Measurements from ENCODE around the gene RNF146.
A peak's percentile ranks its signal among the peaks of the same experiment; 100 is the strongest.

Gene RNF146

DNA sequence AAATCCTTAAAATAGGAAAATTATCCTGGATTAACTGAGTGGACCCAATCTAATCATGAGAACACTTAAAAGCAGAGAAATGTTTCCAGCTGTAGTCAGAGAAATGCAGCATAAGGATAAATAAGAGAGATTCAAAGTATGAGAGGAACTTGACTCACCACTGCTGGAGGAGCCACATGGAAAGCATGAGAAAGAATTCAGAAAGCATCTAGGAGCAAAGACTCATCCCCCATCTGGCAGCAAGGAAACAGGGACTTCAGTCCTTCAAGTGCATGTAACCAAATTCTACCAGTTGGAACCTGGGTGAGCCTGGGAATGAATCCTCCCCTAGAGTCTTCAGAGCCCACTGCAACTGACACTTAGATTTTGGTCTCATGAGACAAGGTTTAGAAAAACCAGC lies 33.7 kb downstream of the RNF146 start:
- H3K27ac ChIP-seq: no peak overlapping the region
- TF ChIP-seq ZFX (IDR thresholded peaks at IDR 0.05): no peak
- TF ChIP-seq, protein P1, sequence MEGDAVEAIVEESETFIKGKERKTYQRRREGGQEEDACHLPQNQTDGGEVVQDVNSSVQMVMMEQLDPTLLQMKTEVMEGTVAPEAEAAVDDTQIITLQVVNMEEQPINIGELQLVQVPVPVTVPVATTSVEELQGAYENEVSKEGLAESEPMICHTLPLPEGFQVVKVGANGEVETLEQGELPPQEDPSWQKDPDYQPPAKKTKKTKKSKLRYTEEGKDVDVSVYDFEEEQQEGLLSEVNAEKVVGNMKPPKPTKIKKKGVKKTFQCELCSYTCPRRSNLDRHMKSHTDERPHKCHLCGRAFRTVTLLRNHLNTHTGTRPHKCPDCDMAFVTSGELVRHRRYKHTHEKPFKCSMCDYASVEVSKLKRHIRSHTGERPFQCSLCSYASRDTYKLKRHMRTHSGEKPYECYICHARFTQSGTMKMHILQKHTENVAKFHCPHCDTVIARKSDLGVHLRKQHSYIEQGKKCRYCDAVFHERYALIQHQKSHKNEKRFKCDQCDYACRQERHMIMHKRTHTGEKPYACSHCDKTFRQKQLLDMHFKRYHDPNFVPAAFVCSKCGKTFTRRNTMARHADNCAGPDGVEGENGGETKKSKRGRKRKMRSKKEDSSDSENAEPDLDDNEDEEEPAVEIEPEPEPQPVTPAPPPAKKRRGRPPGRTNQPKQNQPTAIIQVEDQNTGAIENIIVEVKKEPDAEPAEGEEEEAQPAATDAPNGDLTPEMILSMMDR (conservative IDR thresholded peaks at IDR 0.05): no peak

DNA sequence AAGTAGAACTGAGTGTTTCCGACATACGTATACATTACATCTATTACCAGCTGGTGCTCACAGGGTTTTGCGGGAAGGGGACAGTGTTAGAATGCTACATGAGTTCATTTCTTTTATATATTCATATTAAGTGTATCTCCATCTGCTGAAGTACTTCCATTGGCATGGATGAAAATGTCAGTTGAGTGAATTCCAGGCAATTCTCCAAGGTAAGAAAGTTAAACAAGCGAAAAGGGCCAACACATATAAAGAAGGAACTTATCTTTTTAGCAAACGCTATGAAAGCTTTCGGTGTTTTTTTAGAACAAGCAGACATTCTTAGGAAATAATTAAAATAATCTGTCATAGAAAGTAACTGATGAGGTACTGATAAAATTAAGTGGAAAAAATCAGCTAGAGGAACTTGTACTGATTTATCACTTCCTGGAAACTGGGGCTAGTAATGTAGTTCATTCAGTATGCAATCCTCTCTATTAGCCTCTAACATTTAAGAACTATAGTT lies 34.6 kb downstream of the RNF146 start:
- H3K27ac ChIP-seq: no peak overlapping the region
- TF ChIP-seq, protein P1 (conservative IDR thresholded peaks at IDR 0.05): no peak
- no peak for TF ChIP-seq ZFX (IDR thresholded peaks at IDR 0.05)

DNA sequence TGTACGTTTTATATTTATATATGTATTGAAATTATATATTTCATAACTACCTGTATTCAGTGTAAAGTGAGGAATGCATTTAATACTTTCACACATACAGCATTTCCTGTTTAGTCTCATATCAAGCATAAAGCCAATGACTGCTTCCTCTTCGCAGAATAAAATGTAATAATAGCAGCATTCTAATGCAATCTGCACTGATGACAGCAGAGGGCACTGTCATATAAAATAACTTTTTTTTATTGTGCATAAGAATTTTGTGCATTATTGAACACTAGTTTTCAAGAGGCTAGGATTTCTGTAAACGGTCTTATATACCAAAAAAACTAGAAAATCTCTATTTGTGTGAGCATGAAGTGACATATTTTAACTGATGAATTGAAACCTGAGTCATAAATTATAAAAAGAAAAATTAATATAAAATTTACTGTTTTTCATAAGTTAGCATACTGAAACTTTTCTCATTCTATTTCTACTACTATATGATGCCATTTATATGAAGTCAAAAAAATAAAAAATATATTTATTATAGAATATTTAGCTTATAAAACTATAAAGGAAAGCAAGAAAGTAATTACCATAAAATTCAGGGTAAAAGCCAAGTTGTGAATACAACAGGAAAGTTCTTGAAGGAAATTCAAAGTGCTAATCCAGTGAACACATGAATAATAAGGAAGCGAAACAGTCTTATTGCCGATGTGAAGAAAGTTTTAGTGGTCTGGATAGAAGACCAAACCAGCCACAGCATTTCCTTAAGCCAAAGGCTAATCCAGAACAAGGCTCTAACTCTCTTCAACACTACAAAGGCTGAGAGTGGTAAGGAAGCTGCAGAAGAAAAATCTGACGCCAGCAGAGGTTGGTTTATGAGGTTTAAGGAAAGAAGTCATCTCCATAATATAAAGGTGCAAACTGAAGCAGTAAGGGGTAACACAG lies 36.3 kb downstream of the RNF146 start:
- H3K27ac ChIP-seq: no peak overlapping the region
- TF ChIP-seq, protein P1 (conservative IDR thresholded peaks at IDR 0.05): peak; percentile 78
- no peak for TF ChIP-seq ZFX (IDR thresholded peaks at IDR 0.05)

DNA sequence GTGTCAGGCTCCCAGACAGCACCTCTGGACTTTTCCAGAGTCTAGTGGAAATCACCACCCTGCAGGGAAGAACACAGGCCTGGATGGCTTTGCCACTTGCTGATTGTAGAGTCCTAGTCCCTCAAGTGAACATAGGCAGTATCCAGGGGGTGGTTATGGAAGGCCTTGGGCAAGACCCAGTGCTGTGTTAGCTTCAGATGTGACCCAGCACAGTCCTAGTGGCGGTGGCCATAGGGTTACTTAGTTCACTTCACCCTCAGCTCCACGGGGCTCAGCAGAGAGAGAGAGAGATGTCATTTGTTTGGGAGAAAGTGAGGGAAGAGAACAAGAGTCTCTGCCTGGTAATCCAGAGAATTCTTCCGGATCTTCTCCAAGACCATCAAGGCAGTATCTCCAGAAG lies 37.3 kb downstream of the RNF146 start:
- H3K27ac ChIP-seq: no peak overlapping the region
- no peak for TF ChIP-seq ZFX (IDR thresholded peaks at IDR 0.05)
- TF ChIP-seq, protein P1 (conservative IDR thresholded peaks at IDR 0.05): no peak

DNA sequence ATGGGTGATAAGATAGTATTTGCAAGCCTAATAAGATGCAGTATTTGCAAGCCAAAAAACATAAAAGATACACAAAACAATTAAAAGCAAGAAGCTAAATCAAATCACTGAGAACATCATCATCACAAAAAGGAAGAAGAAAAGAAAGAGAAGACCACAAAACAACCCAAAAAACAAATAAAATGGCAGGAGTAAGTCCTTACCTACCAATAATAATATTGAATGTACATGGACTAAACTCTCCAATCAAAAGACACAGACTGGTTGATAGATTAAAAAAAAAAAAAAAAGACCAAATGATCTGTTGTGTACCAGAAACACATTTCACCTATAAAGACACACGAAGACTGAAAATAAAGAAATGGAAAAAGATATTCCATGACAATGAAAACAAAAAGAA lies 39.1 kb downstream of the RNF146 start:
- TF ChIP-seq, protein P1 (conservative IDR thresholded peaks at IDR 0.05): no peak
- no peak for TF ChIP-seq ZFX (IDR thresholded peaks at IDR 0.05)
- H3K27ac ChIP-seq: no peak overlapping the region

DNA sequence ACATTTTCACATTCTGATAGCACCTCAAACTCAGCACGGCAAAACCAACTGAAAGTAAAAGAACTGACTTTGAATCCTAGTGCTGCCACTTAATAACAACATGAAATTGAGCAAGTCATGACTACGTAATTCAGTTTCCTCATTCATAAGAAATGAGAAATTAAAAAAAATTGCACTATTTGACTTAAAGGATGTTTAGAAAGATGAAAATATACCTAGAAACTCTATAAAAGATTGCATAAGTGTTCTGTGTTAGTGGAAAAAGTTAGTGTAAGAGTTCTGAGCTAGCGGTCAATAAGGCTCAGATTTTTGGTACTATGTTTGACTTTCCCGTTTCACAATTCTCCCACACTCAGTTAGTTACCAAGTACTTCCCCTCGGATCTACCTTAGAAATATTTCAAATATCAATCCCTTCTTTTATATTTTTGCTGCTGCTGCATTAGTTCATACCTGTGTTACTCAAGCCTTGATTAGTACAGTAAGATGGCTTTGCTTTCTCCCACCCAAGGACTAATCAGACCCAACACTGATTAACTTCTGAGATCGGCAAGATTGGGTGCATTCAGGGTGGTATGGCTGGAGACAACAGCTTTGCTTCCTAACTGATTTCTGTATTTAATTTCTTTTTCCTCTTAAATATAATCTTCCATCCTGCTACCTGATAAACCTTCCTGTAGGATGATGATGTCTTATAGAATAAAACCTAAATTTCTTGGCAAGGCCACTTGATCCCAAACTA lies 50.9 kb downstream of the RNF146 start:
- H3K27ac ChIP-seq: no peak overlapping the region
- TF ChIP-seq, protein P1 (conservative IDR thresholded peaks at IDR 0.05): no peak

DNA sequence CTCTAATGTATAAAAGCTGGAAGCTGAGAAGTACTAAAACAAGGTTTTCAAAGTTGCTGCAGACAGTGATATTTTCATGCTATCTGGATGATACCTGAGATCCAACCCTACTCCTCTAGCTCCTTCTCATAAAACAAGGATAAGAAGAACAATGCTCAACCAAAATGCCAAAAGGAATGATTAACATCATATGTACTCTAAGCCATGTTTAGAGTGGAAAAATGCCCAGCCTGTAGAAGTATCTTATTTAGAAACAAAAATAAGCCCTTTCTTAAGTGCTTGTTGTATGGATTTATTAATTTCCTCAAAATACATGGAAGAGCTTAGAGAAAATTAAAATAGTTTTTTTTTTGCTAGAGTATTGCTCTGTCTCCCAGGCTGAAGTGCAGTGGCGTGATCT lies 53.0 kb downstream of the RNF146 start:
- TF ChIP-seq, protein P1 (conservative IDR thresholded peaks at IDR 0.05): no peak
- TF ChIP-seq ZFX (IDR thresholded peaks at IDR 0.05): no peak

More for the DNA sequence above, 53.0 kb downstream of the RNF146 start:
- H3K27ac ChIP-seq: no peak overlapping the region

Measured in C4-2B (cell line).